HG03280 (cell line): ENCODE measurements around the gene KLHL1.
"Not testable (repeated sequence)": the region's sequence is repeated elsewhere in the genome, so short reads cannot be mapped to it uniquely, and the experiment has no call there.

Experiments
- ATAC-seq: cut with Tn5 transposase; IDR thresholded peaks from one replicate; pipeline ENCODE4 v1.9.1; 2021; ENCODE audit warnings: mild to moderate bottlenecking, moderate library complexity; ENCODE audit not compliant: unreplicated experiment

The KLHL1 gene

GRCh38 chr13:70108356-70109105 lies at the start of gene KLHL1:
Gene KLHL1 (minus strand): TSS chr13:70108452. CDS start chr13:70107699, 753 bp downstream.
- no peak for ATAC-seq

- ATAC-seq: not testable (repeated sequence)
Observed at GRCh38 chr13:70142658-70143057, 34.4 kb upstream of the KLHL1 start.

GRCh38 chr13:70128098-70128497 lies 19.8 kb upstream of the KLHL1 start:
- no peak for ATAC-seq

- ATAC-seq: no peak
Observed at GRCh38 chr13:70125693-70126092, 17.4 kb upstream of the KLHL1 start.

- ATAC-seq: no peak
Observed at GRCh38 chr13:70117338-70117905, 9.2 kb upstream of the KLHL1 start.

- no peak for ATAC-seq
Observed at GRCh38 chr13:70107498-70108281, 562 bp downstream of the KLHL1 start, which contains the start of gene ATXN8OS. Gene ATXN8OS (plus strand): TSS chr13:70107826.

GRCh38 chr13:70107125-70107497 lies 1.1 kb downstream of the KLHL1 start:
- no peak for ATAC-seq

GRCh38 chr13:70104481-70104880 lies 3.8 kb downstream of the KLHL1 start:
- ATAC-seq: no peak

GRCh38 chr13:70098669-70099068 lies 9.6 kb downstream of the KLHL1 start:
- ATAC-seq: no peak

- ATAC-seq: no peak
Observed at GRCh38 chr13:70090036-70090723, 18.1 kb downstream of the KLHL1 start.

GRCh38 chr13:70088926-70089325 lies 19.3 kb downstream of the KLHL1 start:
- ATAC-seq: no peak

GRCh38 chr13:70087247-70087646 lies 21.0 kb downstream of the KLHL1 start:
- no peak for ATAC-seq

GRCh38 chr13:70080012-70080411 lies 28.2 kb downstream of the KLHL1 start:
- no peak for ATAC-seq

- no peak for ATAC-seq
Observed at GRCh38 chr13:70054572-70054971, 53.7 kb downstream of the KLHL1 start.

- ATAC-seq: no peak
Observed at GRCh38 chr13:70051531-70051930, 56.7 kb downstream of the KLHL1 start.

GRCh38 chr13:70043685-70044084 lies 64.6 kb downstream of the KLHL1 start:
- no peak for ATAC-seq

- no peak for ATAC-seq
Observed at GRCh38 chr13:70042193-70042592, 66.1 kb downstream of the KLHL1 start.

GRCh38 chr13:70034286-70034685 lies 74.0 kb downstream of the KLHL1 start:
- ATAC-seq: no peak

- ATAC-seq: no peak
Observed at GRCh38 chr13:70027551-70027950, 80.7 kb downstream of the KLHL1 start.

- ATAC-seq: no peak
Observed at GRCh38 chr13:70023516-70023915, 84.7 kb downstream of the KLHL1 start.

GRCh38 chr13:70022646-70023045 lies 85.6 kb downstream of the KLHL1 start:
- ATAC-seq: no peak
